Suppressor macrophage (primary cell): ENCODE data around the gene TFDP2.
A peak's percentile ranks its signal among the peaks of the same experiment; 100 is the strongest.
"Not testable (repeated sequence)": the region's sequence is repeated elsewhere in the genome, so short reads cannot be mapped to it uniquely, and the experiment has no call there.

ENCODE experiments used
- DNase-seq, 4 experiments: peaks; one replicate each; pipeline ENCODE4 v3.0.0-alpha.2; 2020 to 2022
- total RNA-seq, 17 experiments: gene quantifications; one replicate each; lab custom pipeline; 2026; ENCODE audit warnings: mixed read lengths in 6 of 17, inconsistent platforms in 3 of 17; lab: John Stamatoyannopoulos, UW

Gene TFDP2
- total RNA-seq = 7.5 to 29.5 (median 16.8) reads per million in 17 experiments

- peak; percentile 90 to 95 (median 92) for DNase-seq
These were observed at the start of gene TFDP2 for GRCh38 chr3:142148792-142149672. TSS of gene TFDP2 (minus strand) at chr3:142149544. CDS start at chr3:142101749, 47,795 bp downstream.

GRCh38 chr3:142188846-142189245 lies 39.5 kb upstream of the TFDP2 start:
- no peak for DNase-seq

DNA sequence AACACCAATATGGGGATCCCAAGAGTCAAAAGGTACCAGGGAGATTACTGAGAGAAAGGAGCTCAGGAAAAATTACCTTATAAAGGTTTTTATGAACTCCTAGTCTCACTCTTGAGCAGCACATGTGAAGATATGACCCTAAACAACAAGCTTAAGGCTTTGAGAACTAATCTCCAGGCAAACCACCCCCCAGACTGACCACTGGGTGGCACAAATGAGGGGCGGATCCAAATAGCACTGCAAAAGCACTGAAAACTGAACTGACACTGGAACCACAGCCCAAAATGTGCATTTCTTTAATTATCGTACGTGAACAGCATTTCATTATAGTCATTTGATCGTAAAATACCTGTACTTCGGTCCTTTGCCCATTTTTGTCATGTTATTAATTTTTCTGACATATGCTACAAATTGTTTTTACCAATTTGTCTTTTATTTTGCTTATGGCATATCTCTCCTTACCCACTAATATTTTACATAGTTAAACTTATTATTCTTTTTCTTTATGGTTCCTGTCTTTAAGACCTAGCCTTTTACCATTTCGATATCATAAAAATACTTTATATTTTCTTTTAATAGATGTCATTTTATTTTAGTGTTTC lies 31.5 kb upstream of the TFDP2 start:
- DNase-seq = peak; percentile 52 to 63 (median 54)

- no peak for DNase-seq
These were observed 26.1 kb upstream of the TFDP2 start for GRCh38 chr3:142175478-142175877.

DNA sequence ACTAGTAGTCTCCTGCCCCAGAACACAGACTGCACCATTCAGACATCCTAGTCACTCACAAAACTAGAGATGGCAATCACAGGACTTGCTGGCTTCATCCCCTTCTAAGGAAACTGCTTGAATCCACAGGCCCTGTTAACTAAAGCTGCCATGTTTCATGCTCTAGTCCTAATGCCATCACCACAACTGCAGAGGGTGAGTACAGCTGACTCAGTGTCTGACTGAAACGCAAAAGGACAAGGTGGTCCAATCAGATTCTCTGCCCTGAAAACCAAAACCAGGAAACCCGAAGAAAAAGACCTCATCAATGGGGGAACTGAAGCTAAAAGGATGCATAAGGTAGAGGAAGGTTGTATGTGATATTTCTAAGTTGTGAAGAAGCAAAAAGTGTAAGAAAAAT lies 25.2 kb upstream of the TFDP2 start:
- DNase-seq = no peak

GRCh38 chr3:142168514-142168913 lies 19.2 kb upstream of the TFDP2 start:
- DNase-seq = no peak

GRCh38 chr3:142165194-142165593 lies 15.8 kb upstream of the TFDP2 start:
- no peak for DNase-seq

DNA sequence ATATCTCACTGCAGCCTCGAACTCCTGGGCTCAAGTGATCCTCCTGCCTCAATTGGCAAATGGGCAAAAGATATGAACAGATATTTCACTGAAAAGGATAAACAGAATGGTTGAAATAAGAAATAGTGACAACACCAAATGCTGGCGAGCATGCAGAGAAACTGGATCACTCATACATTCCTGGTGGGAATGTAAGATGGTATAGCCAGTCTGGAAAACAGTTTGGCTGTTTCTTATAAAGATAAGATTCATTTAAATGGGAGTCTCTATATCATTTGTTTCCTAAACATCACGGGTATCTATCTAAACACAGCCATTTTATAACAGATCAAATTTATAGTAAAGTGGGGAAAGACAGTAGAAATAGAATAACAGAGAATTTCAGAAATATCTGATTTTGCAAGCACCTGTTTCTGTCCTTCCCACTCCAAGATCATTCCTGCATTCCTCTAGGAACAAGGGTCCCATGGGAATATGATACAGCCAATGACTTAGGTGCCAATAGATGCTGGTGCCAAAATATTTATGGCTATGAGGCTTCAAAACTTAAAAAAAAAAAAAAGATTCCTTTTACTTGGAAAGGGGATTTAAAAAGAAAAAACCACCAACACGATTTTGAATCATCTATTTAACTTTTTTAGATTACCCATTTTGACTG lies 9.9 kb upstream of the TFDP2 start:
- no peak for DNase-seq

GRCh38 chr3:142154186-142154585 lies 4.8 kb upstream of the TFDP2 start:
- no peak for DNase-seq

DNA sequence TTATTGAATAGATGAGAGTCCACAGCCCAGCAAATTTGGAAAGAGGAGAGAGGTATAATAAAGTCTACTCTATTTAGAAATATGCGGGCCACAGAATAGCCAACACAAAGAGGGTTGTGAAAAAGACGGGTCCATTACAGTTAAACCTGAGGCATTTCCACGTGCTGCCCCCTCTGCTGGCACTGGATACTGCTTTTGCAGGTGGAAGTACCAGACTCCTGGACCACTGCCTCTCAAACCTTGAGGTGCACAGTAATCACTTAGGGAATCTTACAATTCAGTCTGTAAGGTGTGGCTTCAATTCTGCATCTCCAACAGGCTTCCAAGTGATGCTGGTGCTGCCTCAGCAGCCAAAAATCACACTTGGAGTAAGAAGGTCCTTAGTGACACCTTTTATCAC lies 3.0 kb upstream of the TFDP2 start:
- no peak for DNase-seq

- DNase-seq = no peak
These were observed 2.5 kb upstream of the TFDP2 start for GRCh38 chr3:142151828-142152227.

- no peak for DNase-seq
These were observed 1.9 kb upstream of the TFDP2 start for GRCh38 chr3:142151240-142151639.

- DNase-seq = no peak
These were observed 927 bp upstream of the TFDP2 start for GRCh38 chr3:142150271-142150670.

DNA sequence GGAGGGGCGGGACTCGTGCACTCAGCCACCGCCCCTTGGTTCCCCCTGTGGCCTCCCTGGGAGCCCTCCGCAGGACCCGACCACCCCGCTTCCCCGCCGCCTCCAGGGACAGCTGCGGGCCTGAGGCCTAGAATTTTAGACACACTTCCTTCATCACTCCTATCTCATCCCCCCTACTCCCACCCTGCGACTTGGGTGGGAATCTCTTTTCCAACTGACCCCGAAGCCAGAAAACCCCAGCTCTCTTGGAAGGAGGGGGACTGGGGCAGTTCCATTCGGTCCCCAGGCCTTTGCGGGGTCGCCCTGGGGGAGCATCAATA lies 289 bp upstream of the TFDP2 start:
- DNase-seq = no peak

GRCh38 chr3:142148044-142148791 lies 1.1 kb downstream of the TFDP2 start:
- no peak for DNase-seq

DNA sequence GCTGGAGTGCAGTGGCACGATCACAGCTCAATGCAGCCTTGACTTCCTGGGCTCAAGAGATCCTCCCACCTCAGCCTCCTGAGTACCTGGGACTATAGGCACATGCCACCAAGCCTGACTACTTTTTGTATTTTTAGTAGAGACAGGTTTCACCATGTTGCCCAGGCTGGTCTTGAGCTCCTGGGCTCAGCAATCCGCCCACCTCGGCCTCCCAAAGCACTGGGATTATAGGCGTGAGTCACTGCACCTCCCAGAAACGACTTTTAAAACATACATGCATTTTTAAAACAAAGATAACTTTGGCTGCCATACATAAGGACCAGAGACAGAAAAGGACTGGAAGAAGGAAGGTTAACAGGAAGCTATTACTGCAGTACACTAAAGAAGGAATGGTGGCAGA lies 4.8 kb downstream of the TFDP2 start:
- not testable (repeated sequence) for DNase-seq

GRCh38 chr3:142140608-142141285 lies 8.6 kb downstream of the TFDP2 start:
- DNase-seq = not testable (repeated sequence)

DNA sequence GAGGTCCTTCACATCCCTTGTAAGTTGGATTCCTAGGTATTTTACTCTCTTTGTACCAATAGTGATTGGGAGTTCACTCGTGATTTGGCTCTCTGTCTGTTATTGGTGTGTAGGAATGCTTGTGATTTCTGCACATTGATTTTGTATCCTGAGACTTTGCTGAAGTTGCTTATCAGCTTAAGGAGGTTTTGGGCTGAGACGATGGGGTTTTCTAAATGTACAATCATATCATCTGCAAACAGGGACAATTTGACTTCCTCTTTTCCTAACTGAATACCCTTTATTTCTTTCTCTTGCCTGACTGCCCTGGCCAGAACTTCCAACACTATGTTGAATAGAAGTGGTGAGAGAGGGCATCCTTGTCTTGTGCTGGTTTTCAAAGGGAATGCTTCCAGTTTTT lies 12.3 kb downstream of the TFDP2 start:
- DNase-seq = not testable (repeated sequence)

DNA sequence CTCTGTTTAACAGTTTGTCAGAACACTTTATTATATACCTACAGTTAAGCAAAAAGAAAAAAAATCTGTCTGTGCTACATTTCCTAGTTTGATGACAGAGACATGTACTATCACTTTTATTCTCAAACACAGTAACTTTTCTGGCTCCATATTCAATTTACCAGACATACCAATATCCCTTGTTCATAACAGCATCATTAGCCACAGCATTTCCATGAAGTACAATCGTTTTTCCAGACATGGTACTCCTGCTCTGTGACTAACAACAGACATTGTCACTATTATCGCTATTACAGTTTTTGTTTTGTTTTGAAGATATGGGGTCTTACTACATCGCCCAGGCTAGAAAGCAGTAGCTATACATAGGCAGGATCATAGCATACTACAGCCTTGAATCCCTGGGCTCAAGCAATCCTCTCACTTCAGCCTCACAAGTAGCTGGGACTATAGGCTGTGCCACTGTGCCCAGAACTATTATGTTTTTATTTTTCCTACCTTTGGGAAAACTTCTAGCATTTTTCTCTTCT lies 14.5 kb downstream of the TFDP2 start:
- DNase-seq = no peak

- no peak for DNase-seq
These were observed 19.7 kb downstream of the TFDP2 start for GRCh38 chr3:142129516-142130171.

- no peak for DNase-seq
These were observed 21.2 kb downstream of the TFDP2 start for GRCh38 chr3:142127941-142128658.
